Measurements from ENCODE around the gene ADGRG3.
"Not testable (repeated sequence)": the region's sequence is repeated elsewhere in the genome, so short reads cannot be mapped to it uniquely, and the experiment has no call there.

Gene ADGRG3

DNA sequence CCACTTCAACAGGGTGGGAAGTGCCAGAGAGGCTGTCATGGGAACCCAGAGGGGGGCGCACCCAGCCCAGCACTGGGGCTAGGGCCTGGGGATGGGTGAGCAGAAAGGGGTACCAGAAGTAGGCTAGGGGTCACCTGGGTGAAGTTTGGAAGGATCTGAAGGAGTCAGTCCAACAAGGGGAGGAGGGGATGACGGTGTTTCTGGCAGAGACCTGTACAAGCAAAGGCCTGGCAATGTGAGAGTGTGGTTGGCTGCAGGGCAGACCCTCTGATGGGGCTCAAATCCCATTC is 54.0 kb downstream of the ADGRG3 start:
- DNase-seq: no peak

- DNase-seq: no peak
Observed at GRCh38 chr16:57722651-57723050, 54.5 kb downstream of the ADGRG3 start.

GRCh38 chr16:57723170-57723569 is 55.1 kb downstream of the ADGRG3 start:
- DNase-seq: no peak

- DNase-seq: no peak
Observed at GRCh38 chr16:57724531-57724930, 56.4 kb downstream of the ADGRG3 start.

DNA sequence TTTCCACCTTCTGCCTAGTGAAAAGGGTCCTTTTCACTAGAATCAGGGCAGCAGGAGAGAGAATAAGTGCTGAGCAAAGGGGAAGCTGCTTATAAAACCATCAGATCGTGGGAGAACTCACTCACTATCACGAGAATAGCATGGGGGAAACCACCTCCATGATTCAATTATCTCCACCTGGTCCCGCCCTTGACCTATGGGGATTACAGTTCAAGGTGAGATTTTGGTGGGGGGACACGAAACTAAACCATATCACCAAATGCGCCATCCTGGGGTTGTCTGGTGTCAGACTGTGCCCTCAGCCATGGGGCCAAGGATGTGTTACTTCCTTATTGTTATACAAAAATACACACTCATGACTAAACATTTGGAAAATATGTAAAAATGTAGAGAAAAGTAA is 57.0 kb downstream of the ADGRG3 start:
- DNase-seq: no peak

GRCh38 chr16:57725554-57725953 is 57.4 kb downstream of the ADGRG3 start:
- no peak for DNase-seq

DNA sequence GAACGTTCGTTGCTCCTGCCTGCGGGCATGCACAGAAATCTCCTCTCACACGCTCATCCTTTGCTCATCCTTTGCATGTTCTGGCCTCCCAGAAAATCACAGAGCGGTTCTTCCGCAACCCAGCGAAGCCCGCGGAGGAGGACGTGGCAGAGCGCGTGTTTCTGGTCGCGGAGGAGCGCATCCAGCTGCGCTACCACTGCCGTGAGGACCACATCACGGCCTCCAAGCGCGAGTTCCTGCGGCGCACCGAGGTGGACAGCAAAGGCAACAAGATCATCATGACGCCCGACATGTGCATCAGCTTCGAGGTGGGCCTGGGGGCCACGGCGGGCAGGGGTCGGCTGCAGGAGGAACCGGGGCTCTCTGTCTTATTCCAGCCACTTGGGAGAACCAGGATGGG is 57.9 kb downstream of the ADGRG3 start:
- DNase-seq: no peak

- DNase-seq: no peak
Observed at GRCh38 chr16:57726433-57726947, 58.4 kb downstream of the ADGRG3 start.

GRCh38 chr16:57727610-57728009 is 59.5 kb downstream of the ADGRG3 start:
- no peak for DNase-seq

GRCh38 chr16:57728336-57729181 is 60.5 kb downstream of the ADGRG3 start:
- DNase-seq: peak; percentile 8

DNA sequence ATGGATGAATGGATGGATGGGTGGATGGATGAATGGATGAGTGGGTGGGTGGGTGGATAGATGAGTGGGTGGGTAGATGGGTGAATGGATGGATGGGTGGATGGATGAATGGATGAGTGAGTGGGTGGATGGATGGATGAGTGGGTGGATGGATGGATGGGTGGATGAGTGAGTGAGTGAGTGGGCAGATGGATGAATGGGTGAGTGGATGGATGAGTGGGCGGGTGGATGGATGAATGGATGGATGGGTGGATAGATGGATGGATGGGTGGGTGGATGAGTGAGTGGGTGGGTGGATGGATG is 61.0 kb downstream of the ADGRG3 start:
- DNase-seq: no peak

GRCh38 chr16:57729852-57730251 is 61.7 kb downstream of the ADGRG3 start:
- DNase-seq: not testable (repeated sequence)

DNA sequence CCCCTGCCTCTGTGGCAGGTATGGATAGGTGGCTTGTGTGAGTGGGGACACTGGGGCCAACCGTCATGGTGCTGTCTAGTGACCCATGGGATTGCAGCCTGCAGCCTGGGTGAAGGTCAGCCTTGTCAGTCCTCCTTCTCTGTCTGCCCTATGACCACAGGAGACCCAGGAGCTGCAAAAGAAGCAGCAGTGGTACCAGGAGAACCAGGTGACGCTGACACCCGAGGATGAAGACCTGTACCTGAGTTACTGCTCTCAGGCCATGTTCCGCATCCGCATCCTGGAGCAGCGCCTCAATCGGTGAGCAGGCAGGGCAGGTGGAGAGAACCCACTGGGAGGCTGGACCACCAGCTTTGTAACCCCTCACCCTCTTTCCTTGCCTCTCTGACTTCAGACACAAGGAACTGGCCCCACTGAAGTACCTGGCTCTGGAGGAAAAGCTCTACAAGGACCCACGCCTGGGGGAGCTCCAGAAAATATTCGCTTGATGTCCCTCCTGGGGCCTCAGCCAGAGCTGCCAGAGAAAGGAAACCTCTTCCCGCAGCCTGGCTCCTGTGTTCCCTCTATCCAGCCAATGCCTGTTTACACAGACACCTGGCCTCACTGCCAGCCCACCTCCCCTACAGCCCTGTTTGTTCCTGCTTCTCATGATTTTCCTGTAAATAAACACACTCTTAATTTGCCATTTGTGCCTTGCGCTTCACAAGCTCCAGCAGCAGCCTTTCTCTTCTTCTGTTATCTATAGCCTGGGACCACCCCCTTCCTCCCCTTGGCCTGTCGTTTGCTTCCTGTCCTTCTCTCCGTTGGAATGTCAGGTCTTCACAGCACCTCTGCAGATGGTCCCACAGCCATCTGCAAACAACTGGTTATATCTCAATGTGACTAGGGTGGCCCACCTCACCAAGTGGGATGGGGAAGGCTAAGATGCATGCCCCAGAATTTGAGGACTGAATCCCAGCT is 62.9 kb downstream of the ADGRG3 start:
- no peak for DNase-seq

GRCh38 chr16:57732037-57732436 is 63.9 kb downstream of the ADGRG3 start:
- DNase-seq: no peak

DNA sequence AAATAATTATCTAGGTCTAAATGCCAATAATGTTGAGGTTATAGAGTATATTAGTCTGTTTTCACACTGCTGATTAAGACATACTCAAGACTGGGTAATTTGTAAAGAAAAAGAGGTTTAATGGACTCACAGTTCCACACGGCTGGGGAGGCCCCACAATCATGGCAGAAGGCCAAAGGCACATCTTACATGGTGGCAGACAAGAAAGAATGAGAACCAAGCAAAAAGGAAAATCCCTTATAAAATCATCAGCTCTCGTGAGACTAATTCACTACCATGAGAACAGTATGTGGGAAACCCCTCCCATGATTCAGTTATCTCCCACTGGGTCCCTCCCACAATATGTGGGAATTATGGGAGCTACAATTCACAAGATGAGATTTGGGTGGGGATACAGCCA is 64.6 kb downstream of the ADGRG3 start:
- no peak for DNase-seq

DNA sequence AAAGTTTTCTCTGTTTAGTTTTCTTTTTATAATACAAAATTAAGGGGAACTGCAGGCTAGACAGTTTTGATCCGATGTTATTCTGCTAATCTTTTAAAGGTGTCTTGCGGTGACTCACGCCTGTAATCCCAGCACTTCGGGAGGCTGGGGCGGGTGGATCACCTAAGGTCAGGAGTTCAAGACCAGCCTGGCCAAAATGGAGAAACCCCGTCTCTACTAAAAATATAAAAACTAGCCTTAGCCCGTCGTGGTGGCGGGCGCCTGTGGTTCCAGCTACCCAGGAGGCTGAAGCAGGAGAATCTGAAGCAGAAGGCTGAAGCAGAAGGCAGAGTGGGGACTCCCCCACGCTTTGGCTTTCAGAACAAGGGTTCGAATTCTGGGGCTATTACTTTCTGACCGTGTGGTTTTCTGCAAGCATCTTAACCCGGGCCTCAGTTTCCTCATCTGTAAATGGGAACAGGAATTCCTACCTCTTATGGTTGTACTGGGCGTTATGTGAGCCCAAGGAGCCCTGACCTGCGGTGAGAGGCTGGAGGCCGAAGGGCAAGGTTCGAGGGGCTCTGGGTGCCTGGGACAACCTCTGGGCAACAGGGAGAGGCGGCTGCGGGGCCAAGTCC is 66.3 kb downstream of the ADGRG3 start:
- no peak for DNase-seq

- DNase-seq: peak; percentile 99
Observed at GRCh38 chr16:57734925-57735754, 67.0 kb downstream of the ADGRG3 start.

DNA sequence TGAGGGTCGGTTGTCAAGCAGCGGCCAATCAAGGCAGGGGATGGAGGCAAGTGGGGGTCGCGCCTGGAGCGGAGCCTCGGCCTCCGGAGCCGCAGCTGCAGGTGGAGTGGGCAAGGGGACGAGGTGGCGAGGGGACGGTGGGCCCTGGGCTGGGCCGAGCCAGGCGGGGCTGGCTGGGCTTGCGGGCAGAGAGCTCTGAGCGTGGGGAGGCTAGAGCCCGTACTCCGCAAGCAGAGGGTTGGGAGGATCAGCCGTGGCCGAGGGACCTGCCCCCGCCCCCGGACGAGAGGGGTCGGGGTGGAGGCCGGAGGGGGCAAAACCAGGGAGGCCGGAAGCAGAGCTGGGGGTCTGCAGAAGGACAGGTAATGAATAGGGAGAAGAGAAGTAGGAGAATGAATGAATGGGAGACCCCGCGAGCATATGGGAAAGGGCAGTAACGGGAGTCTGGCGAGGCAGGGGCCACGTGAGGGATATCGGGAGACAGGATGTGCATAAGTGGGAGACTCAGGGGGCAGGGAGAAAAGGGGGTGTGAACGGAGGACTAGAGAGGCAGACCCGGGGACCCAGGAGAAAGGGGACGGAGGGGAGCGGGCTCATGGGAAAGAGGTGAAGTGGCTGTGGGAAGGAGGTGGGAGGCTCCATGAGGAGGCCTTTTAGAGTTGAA is 67.8 kb downstream of the ADGRG3 start, which contains the start of gene KATNB1:
TSS of gene KATNB1 (plus strand) at position 16 of the 664 bp plus-strand sequence. CDS start 1,474 bp downstream, outside the sequence.
- peak; percentile 38 for DNase-seq

GRCh38 chr16:57736419-57737351 is 68.6 kb downstream of the ADGRG3 start:
- DNase-seq: peak; percentile 88

DNA sequence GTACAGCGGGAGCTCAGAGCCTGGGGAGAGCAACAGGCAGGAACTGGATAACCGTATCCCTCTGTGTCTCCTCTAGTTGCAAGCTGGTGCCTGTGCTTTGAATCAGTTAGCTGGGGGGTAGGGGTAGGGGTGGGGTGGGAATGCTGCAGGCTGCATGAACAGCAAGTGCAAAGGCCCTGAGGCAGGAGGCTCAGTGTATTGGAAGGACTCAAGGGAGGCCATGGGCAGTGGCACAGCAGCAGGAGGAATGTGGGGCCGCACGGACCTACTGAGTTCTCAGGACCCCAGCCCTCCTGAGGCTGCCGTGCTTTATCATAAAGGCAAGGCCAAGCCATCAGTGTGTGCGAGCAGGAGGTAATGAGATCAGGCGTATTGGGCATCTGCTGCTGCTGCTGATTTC is 70.7 kb downstream of the ADGRG3 start:
- no peak for DNase-seq
